PFSK-1 (cell line): ENCODE results near the gene SH3BGRL2.

Source experiments
- FOXP2 ChIP-seq: optimal IDR thresholded peaks from 2 replicates; pipeline ENCODE3; 2011; ENCODE audit warnings: borderline replicate concordance, control low read depth, inconsistent platforms; ENCODE audit not compliant: insufficient read depth; ENCODE audit errors: extremely low read length, extremely low read depth
- POLR2AphosphoS5 ChIP-seq: IDR thresholded peaks from 2 replicates; pipeline ENCODE4 v1.6.1; 2012; ENCODE audit warnings: low read depth, mild to moderate bottlenecking, control low read depth, low read length, moderate library complexity
- SIN3A ChIP-seq: IDR thresholded peaks from 2 replicates; pipeline ENCODE4 v1.6.1; 2012; ENCODE audit warnings: mild to moderate bottlenecking, low read length, moderate library complexity, borderline replicate concordance; ENCODE audit not compliant: insufficient read depth
- TAF1 ChIP-seq: IDR thresholded peaks from 2 replicates; pipeline ENCODE4 v1.6.1; 2012; ENCODE audit warnings: low read length, control low read depth, borderline replicate concordance; ENCODE audit not compliant: insufficient read depth
- TF ChIP-seq, protein P1 (sequence below), 2 experiments: IDR thresholded peaks; 2 replicates each; pipeline versions ENCODE4 v1.6.1 to v1.8.0; 2011 to 2012; ENCODE audit warnings: low read depth in 2 of 2, low read length in 2 of 2, control low read depth in 1 of 2, inconsistent platforms in 1 of 2, mild to moderate bottlenecking in 1 of 2, moderate library complexity in 1 of 2; ENCODE audit not compliant: insufficient read depth in 1 of 2

The SH3BGRL2 gene

GRCh38 chr6:79686707-79687309 lies 55.7 kb downstream of the SH3BGRL2 start:
- TF ChIP-seq FOXP2 (no peak), SIN3A (no peak), TAF1 (no peak), POLR2AphosphoS5 (no peak)
- TF ChIP-seq, protein P1, sequence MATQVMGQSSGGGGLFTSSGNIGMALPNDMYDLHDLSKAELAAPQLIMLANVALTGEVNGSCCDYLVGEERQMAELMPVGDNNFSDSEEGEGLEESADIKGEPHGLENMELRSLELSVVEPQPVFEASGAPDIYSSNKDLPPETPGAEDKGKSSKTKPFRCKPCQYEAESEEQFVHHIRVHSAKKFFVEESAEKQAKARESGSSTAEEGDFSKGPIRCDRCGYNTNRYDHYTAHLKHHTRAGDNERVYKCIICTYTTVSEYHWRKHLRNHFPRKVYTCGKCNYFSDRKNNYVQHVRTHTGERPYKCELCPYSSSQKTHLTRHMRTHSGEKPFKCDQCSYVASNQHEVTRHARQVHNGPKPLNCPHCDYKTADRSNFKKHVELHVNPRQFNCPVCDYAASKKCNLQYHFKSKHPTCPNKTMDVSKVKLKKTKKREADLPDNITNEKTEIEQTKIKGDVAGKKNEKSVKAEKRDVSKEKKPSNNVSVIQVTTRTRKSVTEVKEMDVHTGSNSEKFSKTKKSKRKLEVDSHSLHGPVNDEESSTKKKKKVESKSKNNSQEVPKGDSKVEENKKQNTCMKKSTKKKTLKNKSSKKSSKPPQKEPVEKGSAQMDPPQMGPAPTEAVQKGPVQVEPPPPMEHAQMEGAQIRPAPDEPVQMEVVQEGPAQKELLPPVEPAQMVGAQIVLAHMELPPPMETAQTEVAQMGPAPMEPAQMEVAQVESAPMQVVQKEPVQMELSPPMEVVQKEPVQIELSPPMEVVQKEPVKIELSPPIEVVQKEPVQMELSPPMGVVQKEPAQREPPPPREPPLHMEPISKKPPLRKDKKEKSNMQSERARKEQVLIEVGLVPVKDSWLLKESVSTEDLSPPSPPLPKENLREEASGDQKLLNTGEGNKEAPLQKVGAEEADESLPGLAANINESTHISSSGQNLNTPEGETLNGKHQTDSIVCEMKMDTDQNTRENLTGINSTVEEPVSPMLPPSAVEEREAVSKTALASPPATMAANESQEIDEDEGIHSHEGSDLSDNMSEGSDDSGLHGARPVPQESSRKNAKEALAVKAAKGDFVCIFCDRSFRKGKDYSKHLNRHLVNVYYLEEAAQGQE (IDR thresholded peaks at IDR 0.05; ENCODE audit: insufficient read depth in 1 of 2, low read depth in 2 of 2, low read length in 2 of 2) = no peak

GRCh38 chr6:79687759-79688158 lies 56.6 kb downstream of the SH3BGRL2 start:
- TF ChIP-seq POLR2AphosphoS5 (no peak), TAF1 (no peak), FOXP2 (no peak), SIN3A (no peak)
- TF ChIP-seq, protein P1 (IDR thresholded peaks at IDR 0.05; ENCODE audit: insufficient read depth in 1 of 2, low read depth in 2 of 2, low read length in 2 of 2) = no peak

DNA sequence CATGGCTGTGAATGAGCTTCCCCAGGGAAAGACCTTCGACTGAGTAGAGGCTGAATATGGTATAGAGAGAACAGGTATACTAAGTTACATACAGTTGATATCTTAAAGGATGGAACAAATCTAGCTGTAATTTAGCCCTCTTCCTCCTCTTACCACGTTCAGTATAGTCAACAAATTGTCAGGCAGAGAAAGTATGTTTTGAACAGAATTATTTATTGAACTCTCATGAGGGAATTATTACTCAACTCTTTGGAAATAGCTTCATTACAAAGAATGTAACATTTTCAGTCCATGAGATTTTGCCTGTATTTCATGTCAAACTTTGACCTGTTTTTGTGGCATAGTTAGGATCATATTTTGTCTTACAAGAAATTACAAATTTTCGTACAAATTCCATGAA lies 63.0 kb downstream of the SH3BGRL2 start:
- TF ChIP-seq FOXP2 = no peak
- TF ChIP-seq POLR2AphosphoS5 = no peak
- TF ChIP-seq, protein P1 (IDR thresholded peaks at IDR 0.05; ENCODE audit: insufficient read depth in 1 of 2, low read depth in 2 of 2, low read length in 2 of 2) = no peak
- TF ChIP-seq SIN3A = no peak
- TF ChIP-seq TAF1 = no peak

DNA sequence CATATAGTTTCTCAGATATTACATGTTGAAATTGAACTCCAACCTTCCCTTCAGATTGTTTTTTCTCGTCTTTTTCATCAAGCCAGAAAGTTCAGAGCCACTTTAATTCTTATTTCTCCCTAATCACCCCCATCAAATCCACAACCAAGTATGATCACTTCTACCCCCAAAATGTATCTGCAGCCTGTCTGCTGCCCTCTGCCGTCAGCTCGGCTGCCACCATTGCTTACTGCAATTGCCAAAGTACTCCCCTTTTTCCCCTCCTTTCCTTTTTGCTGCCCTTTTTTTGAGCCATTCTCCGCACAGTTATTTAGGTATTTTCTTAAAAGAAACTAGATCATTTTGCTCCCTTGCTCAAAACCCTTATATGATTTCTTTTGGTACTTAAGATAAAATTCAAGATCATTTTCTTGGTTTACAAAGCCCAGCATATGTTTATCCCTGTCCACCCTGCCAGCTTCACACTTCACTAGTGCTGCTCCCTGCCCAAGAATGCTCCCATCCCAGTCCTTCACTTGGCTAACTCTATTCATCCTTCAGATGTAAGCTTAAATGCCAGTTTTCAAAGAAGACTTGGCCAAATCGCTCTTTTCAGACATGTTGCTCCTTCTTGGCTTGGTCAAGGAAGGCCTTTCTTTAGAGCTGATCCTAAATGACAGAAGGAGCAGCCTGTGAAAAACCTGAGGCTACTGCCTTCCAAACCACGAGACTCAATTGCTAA lies 63.7 kb downstream of the SH3BGRL2 start:
- TF ChIP-seq FOXP2 (no peak), SIN3A (no peak), TAF1 (no peak), POLR2AphosphoS5 (no peak)
- TF ChIP-seq, protein P1 (IDR thresholded peaks at IDR 0.05; ENCODE audit: insufficient read depth in 1 of 2, low read depth in 2 of 2, low read length in 2 of 2) = no peak

GRCh38 chr6:79697430-79697829 lies 66.3 kb downstream of the SH3BGRL2 start:
- TF ChIP-seq TAF1 (no peak), SIN3A (no peak), FOXP2 (no peak), POLR2AphosphoS5 (no peak)
- TF ChIP-seq, protein P1 (IDR thresholded peaks at IDR 0.05; ENCODE audit: insufficient read depth in 1 of 2, low read depth in 2 of 2, low read length in 2 of 2) = no peak
